Keratinocyte (primary cell): ENCODE results near the gene LCOR. TPM values are rescaled to one million over a fixed set of nuclear protein-coding genes. Genes with fewer than 3 reads are reported as not detected.

ENCODE experiments used
- DNase-seq: peaks from one replicate; pipeline ENCODE4 v3.0.0-alpha.2; 2011; ENCODE audit warnings: low read depth, missing footprints, low spot score
- FAIRE-seq: peaks from 2 replicates; lab custom pipeline; 2011; peaks lifted over from hg19 to GRCh38; lab: Jason Lieb, UNC
- H2AFZ ChIP-seq: 2 replicates; pipeline ENCODE4 v1.6.0; 2012; ENCODE audit warnings: low read length, control low read depth, inconsistent platforms; ENCODE audit not compliant: control insufficient read depth
- H3K27ac ChIP-seq: 2 replicates; pipeline ENCODE4 v1.5.1; 2011; ENCODE audit warnings: low read length; ENCODE audit not compliant: control insufficient read depth, insufficient read depth
- H3K27me3 ChIP-seq: 3 replicates; pipeline ENCODE4 v1.6.0; 2011; ENCODE audit warnings: low read length; ENCODE audit not compliant: control insufficient read depth, insufficient read depth; ENCODE audit errors: extremely low read depth
- H3K36me3 ChIP-seq, 2 experiments: 2 replicates in 1 of 2; 3 replicates in 1 of 2; pipeline ENCODE4 v1.5.1; 2011; ENCODE audit warnings: low read length in 2 of 2, mild to moderate bottlenecking in 1 of 2; ENCODE audit not compliant: control insufficient read depth in 2 of 2, insufficient read depth in 2 of 2; ENCODE audit errors: extremely low read depth in 1 of 2
- H3K4me1 ChIP-seq: 3 replicates; pipeline ENCODE4 v1.5.1; 2011; ENCODE audit warnings: low read length; ENCODE audit not compliant: control insufficient read depth, insufficient read depth; ENCODE audit errors: extremely low read depth
- H3K4me2 ChIP-seq: 3 replicates; pipeline ENCODE4 v1.6.0; 2011; ENCODE audit warnings: low read depth, low read length; ENCODE audit not compliant: control insufficient read depth, insufficient read depth; ENCODE audit errors: extremely low read depth
- H3K4me3 ChIP-seq, 3 experiments: fragments of 200-600 bp in 1 of 3; sonication (generic) in 1 of 3; 2 replicates in 2 of 3; 3 replicates in 1 of 3; pipeline ENCODE4 v1.5.1; 2011 to 2016; ENCODE audit warnings: low read length in 3 of 3, mild to moderate bottlenecking in 3 of 3, control low read depth in 2 of 3, inconsistent platforms in 1 of 3, low read depth in 1 of 3, mixed read lengths in 1 of 3, mixed run types in 1 of 3, moderate library complexity in 1 of 3; ENCODE audit not compliant: control insufficient read depth in 2 of 3, insufficient read depth in 2 of 3; ENCODE audit errors: extremely low read depth in 1 of 3
- H3K79me2 ChIP-seq: 2 replicates; pipeline ENCODE4 v1.6.0; 2012; ENCODE audit warnings: low read length; ENCODE audit not compliant: control insufficient read depth, insufficient read depth
- H3K9ac ChIP-seq: 3 replicates; pipeline ENCODE4 v1.6.0; 2011; ENCODE audit warnings: low read length; ENCODE audit not compliant: control insufficient read depth, insufficient read depth; ENCODE audit errors: extremely low read depth
- H3K9me1 ChIP-seq: 3 replicates; pipeline ENCODE4 v1.6.0; 2011; ENCODE audit warnings: low read length; ENCODE audit not compliant: control insufficient read depth, insufficient read depth; ENCODE audit errors: extremely low read depth
- H3K9me3 ChIP-seq: 2 replicates; pipeline ENCODE4 v1.5.1; 2012; ENCODE audit warnings: low read depth, low read length; ENCODE audit not compliant: control insufficient read depth
- H4K20me1 ChIP-seq: 3 replicates; pipeline ENCODE4 v1.6.0; 2011; ENCODE audit warnings: low read length; ENCODE audit not compliant: control insufficient read depth, insufficient read depth; ENCODE audit errors: extremely low read depth
- EZH2 ChIP-seq: IDR thresholded peaks from one replicate; pipeline ENCODE4 v1.6.1; 2012; ENCODE audit warnings: inconsistent platforms, mild to moderate bottlenecking, low read length, moderate library complexity
- dilution Hi-C: fragments of 300-500 bp; cut with MboI; formaldehyde crosslinking; loops from one replicate; pipeline ENCODE4 v1.7.0; 2020; ENCODE audit warnings: low sequenced_read_pairs; ENCODE audit not compliant: extremely low pct_ligation_motif_present
- polyA plus RNA-seq, 5 experiments: library from polyadenylated mRNA; depleted of rRNA in 3 of 5; stranded (reverse) in 3 of 5; stranded (forward) in 1 of 5; unstranded in 1 of 5; fragments of >200 nt; gene quantifications; 1 replicate in 1 of 5; 2 replicates in 3 of 5; 3 replicates in 1 of 5; pipeline versions ENCODE4 v1.2.1 to v1.2.3, GENCODE V29; 2011 to 2012; ENCODE audit warnings: missing spikeins in 2 of 5, low read depth in 1 of 5, low replicate concordance in 1 of 5
- TF ChIP-seq, protein P1 (sequence below), 3 experiments: IDR thresholded peaks in 1 of 3; conservative IDR thresholded peaks in 1 of 3; optimal IDR thresholded peaks in 1 of 3; 2 replicates in 2 of 3; 3 replicates in 1 of 3; pipeline versions ENCODE3 to v1.5.1; 2011; ENCODE audit warnings: low read length in 3 of 3, mild to moderate bottlenecking in 3 of 3, moderate library complexity in 2 of 3, control low read depth in 1 of 3, inconsistent platforms in 1 of 3; ENCODE audit not compliant: insufficient read depth in 2 of 3; ENCODE audit errors: extremely low read depth in 1 of 3

The LCOR gene
- polyA plus RNA-seq, 1 donor (not counting 4 experiments of a cell fraction or from before 2014, with no cell fraction given): 11.4 TPM

DNA sequence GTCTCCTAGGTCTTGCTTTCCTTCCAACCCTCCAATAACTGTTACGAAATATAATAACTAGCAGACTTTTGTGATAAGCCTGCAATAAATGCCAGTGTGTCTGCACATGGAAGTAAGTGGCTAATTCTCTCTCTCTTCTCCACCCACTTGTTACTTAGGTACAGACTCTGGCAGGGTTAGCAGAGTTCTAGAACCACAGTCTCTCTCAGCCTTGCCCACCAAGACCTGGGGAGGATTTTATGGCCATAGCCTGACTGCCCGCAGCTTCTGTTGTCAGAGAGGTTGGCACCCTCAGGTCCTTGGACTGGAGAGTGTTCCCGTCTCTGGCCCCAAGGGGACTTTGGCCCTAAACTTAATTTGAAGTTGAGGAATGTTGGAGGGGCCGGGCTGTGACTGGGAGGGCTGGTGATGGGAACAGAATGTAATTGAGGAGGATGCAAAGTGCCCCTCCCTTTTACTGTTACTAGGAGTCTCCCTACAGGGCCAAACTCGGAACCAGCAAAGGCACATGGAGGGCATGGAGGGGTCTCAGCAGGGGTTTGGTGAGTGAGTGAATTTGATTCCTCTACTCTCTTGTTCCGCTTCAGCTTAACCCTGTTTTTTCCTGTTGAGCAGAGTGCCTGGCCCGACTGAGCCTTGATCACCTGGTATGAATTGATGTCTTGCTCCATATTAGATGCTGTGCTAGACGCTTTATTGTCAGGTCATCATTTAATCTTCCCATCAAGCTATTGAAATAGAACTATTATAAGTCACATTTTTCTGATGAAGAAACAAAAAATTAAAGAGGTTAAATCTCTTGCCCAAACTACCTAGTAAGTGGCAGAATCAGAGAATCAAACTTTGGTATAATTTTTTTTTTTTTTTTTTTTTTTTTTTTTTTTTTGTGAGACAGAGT, 37.0 kb upstream of the LCOR start:
- DNase-seq: no peak
- no peak overlapping the region for H3K4me3 ChIP-seq
- no peaks in the 10 kb centered on the region for H3K4me1 ChIP-seq
- no peak overlapping the region for H3K27ac ChIP-seq
- H3K27me3 ChIP-seq: no peaks in the 10 kb centered on the region
- H4K20me1 ChIP-seq: no peaks in the 10 kb centered on the region
- no peak overlapping the region for H3K4me2 ChIP-seq
- no peak for FAIRE-seq
- no peaks in the 10 kb centered on the region for H3K36me3 ChIP-seq
- no peaks in the 10 kb centered on the region for H3K79me2 ChIP-seq
- TF ChIP-seq, protein P1, sequence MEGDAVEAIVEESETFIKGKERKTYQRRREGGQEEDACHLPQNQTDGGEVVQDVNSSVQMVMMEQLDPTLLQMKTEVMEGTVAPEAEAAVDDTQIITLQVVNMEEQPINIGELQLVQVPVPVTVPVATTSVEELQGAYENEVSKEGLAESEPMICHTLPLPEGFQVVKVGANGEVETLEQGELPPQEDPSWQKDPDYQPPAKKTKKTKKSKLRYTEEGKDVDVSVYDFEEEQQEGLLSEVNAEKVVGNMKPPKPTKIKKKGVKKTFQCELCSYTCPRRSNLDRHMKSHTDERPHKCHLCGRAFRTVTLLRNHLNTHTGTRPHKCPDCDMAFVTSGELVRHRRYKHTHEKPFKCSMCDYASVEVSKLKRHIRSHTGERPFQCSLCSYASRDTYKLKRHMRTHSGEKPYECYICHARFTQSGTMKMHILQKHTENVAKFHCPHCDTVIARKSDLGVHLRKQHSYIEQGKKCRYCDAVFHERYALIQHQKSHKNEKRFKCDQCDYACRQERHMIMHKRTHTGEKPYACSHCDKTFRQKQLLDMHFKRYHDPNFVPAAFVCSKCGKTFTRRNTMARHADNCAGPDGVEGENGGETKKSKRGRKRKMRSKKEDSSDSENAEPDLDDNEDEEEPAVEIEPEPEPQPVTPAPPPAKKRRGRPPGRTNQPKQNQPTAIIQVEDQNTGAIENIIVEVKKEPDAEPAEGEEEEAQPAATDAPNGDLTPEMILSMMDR (optimal IDR thresholded peaks at IDR 0.05 in 1 of 3, IDR thresholded peaks at IDR 0.05 in 1 of 3, conservative IDR thresholded peaks at IDR 0.05 in 1 of 3; ENCODE audit: extremely low read depth in 1 of 3, insufficient read depth in 2 of 3, low read length in 3 of 3): no peak
- TF ChIP-seq EZH2: no peak
- H3K9me3 ChIP-seq: no peaks in the 10 kb centered on the region
- dilution Hi-C loops: no loop called here
- no peak overlapping the region for H2AFZ ChIP-seq
- no peak overlapping the region for H3K9ac ChIP-seq
- no peaks in the 10 kb centered on the region for H3K9me1 ChIP-seq

DNA sequence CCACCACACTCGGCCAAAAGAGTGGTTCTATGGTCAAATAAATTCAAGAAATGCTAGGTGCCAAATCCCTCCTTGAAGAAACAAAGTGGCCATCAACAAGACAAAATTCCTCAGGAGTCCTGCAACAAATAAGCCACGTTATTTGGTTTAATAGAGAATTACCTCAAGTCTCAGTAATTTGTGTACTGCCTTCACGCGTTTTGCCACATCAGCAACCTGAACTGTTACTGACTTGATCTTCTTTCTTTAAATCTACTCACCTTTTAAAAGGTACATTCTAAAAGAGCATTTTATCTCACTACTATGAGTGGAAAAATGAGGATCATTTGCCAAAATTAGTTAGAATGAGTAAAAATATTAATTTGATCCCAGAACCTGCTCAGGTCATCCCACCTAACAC, 34.6 kb upstream of the LCOR start:
- Histone ChIP-seq H3K79me2 (no peaks in the 10 kb centered on the region), H3K4me2 (no peak overlapping the region), H3K9me3 (no peaks in the 10 kb centered on the region), H3K36me3 (no peaks in the 10 kb centered on the region), H3K27ac (no peak overlapping the region), H2AFZ (no peak overlapping the region), H3K9ac (no peak overlapping the region), H3K4me3 (no peak overlapping the region), H3K27me3 (no peaks in the 10 kb centered on the region), H3K9me1 (no peaks in the 10 kb centered on the region), H4K20me1 (no peaks in the 10 kb centered on the region), H3K4me1 (no peaks in the 10 kb centered on the region)
- TF ChIP-seq, protein P1 (optimal IDR thresholded peaks at IDR 0.05 in 1 of 3, IDR thresholded peaks at IDR 0.05 in 1 of 3, conservative IDR thresholded peaks at IDR 0.05 in 1 of 3; ENCODE audit: extremely low read depth in 1 of 3, insufficient read depth in 2 of 3, low read length in 3 of 3): no peak
- no peak for TF ChIP-seq EZH2
- DNase-seq: no peak
- no peak for FAIRE-seq
- dilution Hi-C loops: no loop called here
